Measurements from ENCODE around the gene MATR3. TPM values are rescaled to one million over a fixed set of nuclear protein-coding genes. Genes with fewer than 3 reads are reported as not detected.
A peak's percentile ranks its signal among the peaks of the same experiment; 100 is the strongest.

The MATR3 gene
- total and polyA plus RNA-seq, 10 of the 15 experiments (the other 5 are each of a cell fraction or from before 2014, with no cell fraction given) = 134 to 401 (median 221) TPM

GRCh38 chr5:139272471-139273321, 20.8 kb upstream of the MATR3 start:
- TF ChIP-seq TBL1XR1 (IDR thresholded peaks at IDR 0.05; ENCODE audit: low read depth, low read length) (no peak), SIN3A (IDR thresholded peaks at IDR 0.05; ENCODE audit: low read depth, low read length) (no peak), IKZF2 (IDR thresholded peaks at IDR 0.05) (peak; percentile 15 to 44; a peak in 2 of 4 replicates), ZBED1 (IDR thresholded peaks at IDR 0.05; ENCODE audit: borderline replicate concordance) (no peak), RUNX3 (IDR thresholded peaks at IDR 0.05; ENCODE audit: low read length) (peak; percentile 46; the same call in 1 of the 2 replicates), SPI1 (IDR thresholded peaks at IDR 0.05; ENCODE audit: borderline replicate concordance, insufficient read depth, low read depth, low read length) (0 out of 2 replicates have a peak, but pooled peaks have one; percentile 19), EED (IDR thresholded peaks at IDR 0.05; ENCODE audit: low read depth) (no peak), RAD51 (IDR thresholded peaks at IDR 0.05) (peak; percentile 82), ASH2L (IDR thresholded peaks at IDR 0.05; ENCODE audit: borderline replicate concordance, low read depth) (no peak), MTA3 (IDR thresholded peaks at IDR 0.05; ENCODE audit: borderline replicate concordance, low read length) (0 out of 2 replicates have a peak, but pooled peaks have one; percentile 38), NBN (IDR thresholded peaks at IDR 0.05) (peak; percentile 49; the same call in 1 of the 2 replicates), IKZF1 (conservative IDR thresholded peaks at IDR 0.05) (no peak; the same call in 1 of the 2 replicates), BHLHE40 (IDR thresholded peaks at IDR 0.05; ENCODE audit: borderline replicate concordance in 1 of 2, low read depth in 2 of 2, low read length in 1 of 2) (0 out of 4 replicates have a peak, but pooled peaks of 1 of the 2 experiments have one; percentile 10), MYB (IDR thresholded peaks at IDR 0.05; ENCODE audit: borderline replicate concordance, low read depth, low read length) (no peak), KLF5 (IDR thresholded peaks at IDR 0.05; ENCODE audit: partially characterized antibody) (no peak), MTA2 (IDR thresholded peaks at IDR 0.05; ENCODE audit: low read depth) (peak; percentile 58), HDGF (IDR thresholded peaks at IDR 0.05) (peak; percentile 52; the same call in 1 of the 2 replicates)
- TF ChIP-seq, protein P1, sequence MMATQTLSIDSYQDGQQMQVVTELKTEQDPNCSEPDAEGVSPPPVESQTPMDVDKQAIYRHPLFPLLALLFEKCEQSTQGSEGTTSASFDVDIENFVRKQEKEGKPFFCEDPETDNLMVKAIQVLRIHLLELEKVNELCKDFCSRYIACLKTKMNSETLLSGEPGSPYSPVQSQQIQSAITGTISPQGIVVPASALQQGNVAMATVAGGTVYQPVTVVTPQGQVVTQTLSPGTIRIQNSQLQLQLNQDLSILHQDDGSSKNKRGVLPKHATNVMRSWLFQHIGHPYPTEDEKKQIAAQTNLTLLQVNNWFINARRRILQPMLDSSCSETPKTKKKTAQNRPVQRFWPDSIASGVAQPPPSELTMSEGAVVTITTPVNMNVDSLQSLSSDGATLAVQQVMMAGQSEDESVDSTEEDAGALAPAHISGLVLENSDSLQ (IDR thresholded peaks at IDR 0.05) = 0 out of 2 replicates have a peak, but pooled peaks have one; percentile 19
- peak overlapping the region; percentile 98 for H3K4me2 ChIP-seq (ENCODE audit: control insufficient read depth, insufficient read depth)
- POLR2A ChIA-PET = interaction anchor here (0.5 to 3.3 kb wide), 16 partner anchors 8 to 808 kb away, joined by 3 to 21 read pairs (median 4); partner anchors contain the start of genes HSPA9, MATR3, PAIP2 and SPATA24
- RAD21 ChIA-PET (ENCODE audit: unreplicated experiment) = interaction anchor here (0.7 to 2.8 kb wide), 15 partner anchors 9 to 697 kb away, joined by 3 to 16 read pairs (median 4); partner anchors contain the start of genes HSPA9, MZB1 and PAIP2
- peak overlapping the region; percentile 90 for H3K27ac ChIP-seq (ENCODE audit: control insufficient read depth, insufficient read depth)
- ATAC-seq (peak; percentile 8), DNase-seq (ENCODE audit: low read depth, low spot score) (no peak), FAIRE-seq (no peak)
- no TSS peak for BruUV-seq (replicated peaks)
- peaks cover 2 to 4% of the 10 kb centered on the region in 2 experiments; a peak in 3 of 4 replicates for H3K36me3 ChIP-seq (ENCODE audit: control insufficient read depth in 2 of 2, insufficient read depth in 2 of 2, low read length in 1 of 2)
- no peaks in the 10 kb centered on the region for H3K27me3 ChIP-seq (replicated peaks in 1 of 2; ENCODE audit: control insufficient read depth in 2 of 2, insufficient read depth in 2 of 2, low read length in 1 of 2)
- WGBS (ENCODE audit: insufficient coverage, insufficient replicate concordance, low lambda C conversion rate, missing lambda C conversion rate) = 51% methylated on average over 6 of the region's 6 CpGs
- SMC1A ChIA-PET (ENCODE audit: uncharacterized antibody, unreplicated experiment) = interaction anchor here (0.6 to 9.9 kb wide), 16 partner anchors 11 to 697 kb away, joined by 3 to 136 read pairs (median 4); partner anchors contain the start of genes HSPA9, MATR3, MZB1 and SPATA24
- intact Hi-C loops (cut with micrococcal nuclease; ENCODE audit: unreplicated experiment) = loop anchor here (5.0 kb wide), 1 partner anchor 120 kb away; no protein-coding TSS in a partner anchor
- peaks cover 41% of the 10 kb centered on the region for H3K79me2 ChIP-seq (ENCODE audit: control insufficient read depth, insufficient read depth, low read length)
- peaks cover 42% of the 10 kb centered on the region for H3K4me1 ChIP-seq (ENCODE audit: control insufficient read depth, insufficient read depth, low read length)
- H4K20me1 ChIP-seq (ENCODE audit: control insufficient read depth, insufficient read depth) = no peaks in the 10 kb centered on the region; the same call in 1 of the 2 replicates
- CTCF ChIA-PET = interaction anchor here (0.6 to 3.9 kb wide), 15 partner anchors 11 to 906 kb away, joined by 3 to 32 read pairs (median 4); partner anchors contain the start of genes PAIP2 and SPATA24
- H3K9ac ChIP-seq (ENCODE audit: control insufficient read depth, insufficient read depth, low read length) = no peak overlapping the region
- peak overlapping the region; percentile 82; the same call in 1 of the 2 replicates for H3K4me3 ChIP-seq
- in situ Hi-C loops (cut with MboI) = loop anchor here (25.0 kb wide), 1 partner anchor 635 kb away; no protein-coding TSS in a partner anchor
- no peaks in the 10 kb centered on the region for H3K9me3 ChIP-seq (replicated peaks; ENCODE audit: control insufficient read depth, insufficient read depth, low read length)
- H2AFZ ChIP-seq (ENCODE audit: control insufficient read depth, low read depth, low read length) = peak overlapping the region; percentile 12; the same call in 1 of the 2 replicates
